Bone marrow (tissue), 2 donors: ENCODE data around the gene GJA3.

ENCODE experiments used
- DNase-seq, 2 donors: peaks; one replicate each; lab custom pipeline; 2025; lab: John Stamatoyannopoulos, UW

Gene GJA3

GRCh38 chr13:20127562-20128458 lies 33.0 kb downstream of the GJA3 start:
- DNase-seq, result peak in 1 of 2 donors; percentile 83

- no peak for DNase-seq
Observed at GRCh38 chr13:20127262-20127561, 33.6 kb downstream of the GJA3 start.

DNA sequence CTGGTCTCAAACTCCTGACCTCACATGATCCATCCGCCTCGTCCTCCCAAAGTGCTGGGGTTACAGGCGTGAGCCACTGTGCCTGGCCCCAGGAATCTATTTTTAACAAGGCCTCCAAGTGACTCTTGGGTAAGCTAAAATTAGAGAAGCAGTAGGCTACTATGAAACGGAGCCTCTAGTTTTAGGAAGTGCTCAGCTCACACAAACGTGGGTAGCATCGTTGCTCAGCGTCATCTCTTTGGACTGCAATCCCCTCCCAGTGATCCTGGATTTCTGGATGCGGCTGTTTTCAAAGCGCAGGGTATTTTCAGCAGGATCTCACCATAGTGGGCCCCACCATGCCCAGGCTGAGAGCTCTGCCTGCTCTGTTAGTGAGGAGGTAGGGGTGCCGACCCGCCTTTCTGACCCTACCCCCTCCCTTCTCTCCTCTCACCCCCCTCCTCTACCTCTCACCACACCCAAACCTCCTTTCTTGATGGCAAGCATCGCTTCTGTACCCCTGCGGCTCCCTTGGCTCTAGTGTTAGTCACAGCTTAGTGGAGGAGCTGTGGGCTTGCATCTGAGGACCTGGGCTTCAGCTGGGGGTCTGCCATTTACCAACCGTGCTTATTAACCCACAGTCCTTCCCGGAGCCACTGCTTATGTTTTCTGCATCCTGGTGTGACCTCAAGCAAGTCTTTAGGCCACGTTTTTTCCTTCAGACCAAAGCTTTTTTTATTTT lies 34.2 kb downstream of the GJA3 start:
- DNase-seq, result no peak

DNA sequence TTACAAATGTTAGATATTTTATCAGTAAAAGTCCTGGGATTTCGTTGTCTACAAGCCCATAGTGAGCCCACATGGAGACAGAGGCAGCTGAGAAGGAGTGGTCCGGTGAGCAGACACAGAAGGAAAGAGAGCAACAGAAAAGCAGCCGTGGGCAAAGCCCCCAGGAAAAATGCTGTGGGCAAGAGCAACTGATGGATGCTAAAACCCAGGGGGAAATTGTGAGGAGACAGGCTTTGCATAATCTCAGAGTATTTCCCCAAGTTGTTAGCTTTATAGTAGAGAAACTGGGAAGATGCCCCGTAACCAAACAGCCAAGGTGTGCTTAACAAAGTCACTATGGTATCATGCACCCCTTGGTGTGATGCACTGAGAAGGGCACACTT lies 35.1 kb downstream of the GJA3 start:
- no peak for DNase-seq

GRCh38 chr13:20125129-20125782 lies 35.6 kb downstream of the GJA3 start:
- DNase-seq, result no peak

- no peak for DNase-seq
Observed at GRCh38 chr13:20124303-20124702, 36.5 kb downstream of the GJA3 start.

DNA sequence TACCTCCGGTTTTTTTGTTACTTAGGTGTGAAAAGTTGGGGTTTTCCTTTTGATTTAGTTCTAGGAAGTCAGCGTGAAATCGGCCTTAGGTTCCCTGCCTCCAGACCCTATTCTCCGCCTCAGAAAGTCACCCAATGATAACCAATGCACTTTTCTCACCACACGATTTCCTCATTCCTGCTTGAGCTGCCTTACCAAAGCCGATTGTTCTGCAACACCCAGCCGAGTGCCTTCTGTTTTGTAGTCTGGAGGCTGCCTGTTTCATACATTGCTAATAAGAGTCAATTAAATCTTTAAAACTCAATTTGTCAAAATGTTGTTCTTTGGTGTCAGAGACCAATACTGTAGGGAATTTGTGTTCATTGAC lies 39.7 kb downstream of the GJA3 start:
- DNase-seq, result no peak

- DNase-seq, result no peak
Observed at GRCh38 chr13:20119960-20120359, 40.9 kb downstream of the GJA3 start.

- peak in 1 of 2 donors; percentile 24 for DNase-seq
Observed at GRCh38 chr13:20118268-20119140, 42.3 kb downstream of the GJA3 start.

- DNase-seq, result no peak
Observed at GRCh38 chr13:20116213-20116612, 44.6 kb downstream of the GJA3 start.

DNA sequence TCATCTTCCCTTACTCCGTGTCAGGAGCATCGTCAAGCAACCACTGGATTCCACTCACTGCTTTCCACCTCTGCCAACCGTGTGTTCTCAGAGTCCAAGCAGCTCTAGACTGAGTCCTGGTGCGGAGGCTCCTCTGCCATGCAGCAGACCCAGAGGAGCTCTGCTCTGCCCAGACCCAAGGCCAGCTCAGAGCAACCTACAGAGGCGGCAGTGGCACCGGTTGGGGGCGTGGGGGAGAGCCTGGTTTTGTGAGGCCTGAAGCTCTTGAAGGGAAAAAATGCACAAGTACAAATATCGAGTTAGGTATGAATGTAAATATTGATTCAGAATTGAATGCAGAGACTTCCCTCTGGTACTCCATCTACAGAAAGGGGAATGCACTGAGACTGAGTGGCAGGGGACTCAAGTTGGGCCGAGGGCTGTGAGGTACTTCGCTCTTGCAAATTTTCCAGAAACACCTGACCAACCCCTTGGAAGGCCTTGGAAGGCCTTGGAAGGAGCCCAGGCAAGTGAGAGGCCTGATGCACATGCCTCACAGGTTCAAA lies 46.7 kb downstream of the GJA3 start:
- DNase-seq, result no peak

DNA sequence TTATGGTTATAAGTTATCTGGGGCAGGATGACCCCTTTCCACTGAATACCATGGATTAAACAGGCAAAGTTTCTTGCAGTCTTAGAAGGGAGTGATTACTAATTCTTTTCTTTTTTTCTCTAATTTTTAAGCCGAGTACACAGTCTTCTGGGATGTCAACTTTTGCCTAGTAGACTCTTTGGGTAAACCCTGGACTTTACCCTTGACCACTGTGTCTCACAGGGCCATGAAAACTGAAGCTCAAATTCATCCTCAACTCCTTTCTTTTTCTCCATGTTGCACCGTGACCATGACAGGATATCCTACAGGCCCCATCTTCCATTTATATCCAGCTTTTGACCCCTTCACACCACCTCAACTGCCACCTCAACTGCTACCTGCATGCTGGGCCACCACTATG lies 51.8 kb downstream of the GJA3 start:
- no peak for DNase-seq

DNA sequence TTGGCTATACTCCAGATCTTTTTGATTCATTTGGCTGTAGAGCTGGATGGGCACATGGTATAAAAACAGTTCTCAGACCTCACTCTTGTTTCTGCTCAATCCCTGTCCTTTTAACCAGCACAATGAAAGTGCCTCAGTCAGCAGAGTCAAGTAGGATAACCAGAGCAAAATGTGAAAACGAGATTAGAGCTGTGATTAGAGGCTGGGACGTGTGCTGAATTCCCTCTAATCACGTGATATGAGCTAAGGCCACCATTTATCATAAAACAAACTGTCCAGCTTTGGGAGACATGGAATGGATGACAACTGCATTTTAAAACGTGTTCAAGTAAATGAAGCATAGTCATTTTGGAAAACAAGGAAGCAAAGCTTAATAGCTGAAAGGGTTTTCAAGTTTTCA lies 54.1 kb downstream of the GJA3 start:
- no peak for DNase-seq

- no peak for DNase-seq
Observed at GRCh38 chr13:20105161-20105689, 55.6 kb downstream of the GJA3 start.

DNA sequence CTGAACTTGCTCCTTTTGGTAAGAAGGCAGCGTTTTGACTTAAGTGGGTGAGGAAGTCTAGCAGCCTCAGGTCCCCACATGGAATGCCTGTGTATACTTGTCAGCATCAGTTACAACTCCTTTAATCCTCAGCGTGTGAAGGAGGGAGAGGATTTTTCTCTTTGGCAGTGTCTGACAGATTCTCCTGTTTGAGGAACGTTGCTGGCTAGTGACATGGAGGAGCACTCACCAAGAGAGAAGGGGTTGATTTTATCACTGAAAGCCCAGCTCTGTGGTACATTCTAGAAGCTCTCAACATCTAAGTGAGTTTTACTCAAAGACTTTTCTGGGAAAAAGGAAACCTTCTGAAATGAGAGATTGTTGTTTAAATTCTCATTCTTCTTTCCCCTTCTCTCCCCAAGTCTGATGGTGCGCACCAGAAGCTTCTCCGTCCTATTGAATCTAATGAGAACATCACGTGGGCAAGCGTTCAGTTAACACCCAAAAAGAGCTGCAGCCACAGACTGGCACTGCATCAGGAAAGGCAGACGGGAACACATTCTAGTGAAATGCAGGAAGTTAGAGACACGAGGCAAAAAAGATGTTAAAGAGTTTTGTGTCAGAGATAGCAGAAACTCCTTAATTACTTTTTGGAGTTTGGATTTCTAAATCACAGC lies 58.2 kb downstream of the GJA3 start:
- no peak for DNase-seq

DNA sequence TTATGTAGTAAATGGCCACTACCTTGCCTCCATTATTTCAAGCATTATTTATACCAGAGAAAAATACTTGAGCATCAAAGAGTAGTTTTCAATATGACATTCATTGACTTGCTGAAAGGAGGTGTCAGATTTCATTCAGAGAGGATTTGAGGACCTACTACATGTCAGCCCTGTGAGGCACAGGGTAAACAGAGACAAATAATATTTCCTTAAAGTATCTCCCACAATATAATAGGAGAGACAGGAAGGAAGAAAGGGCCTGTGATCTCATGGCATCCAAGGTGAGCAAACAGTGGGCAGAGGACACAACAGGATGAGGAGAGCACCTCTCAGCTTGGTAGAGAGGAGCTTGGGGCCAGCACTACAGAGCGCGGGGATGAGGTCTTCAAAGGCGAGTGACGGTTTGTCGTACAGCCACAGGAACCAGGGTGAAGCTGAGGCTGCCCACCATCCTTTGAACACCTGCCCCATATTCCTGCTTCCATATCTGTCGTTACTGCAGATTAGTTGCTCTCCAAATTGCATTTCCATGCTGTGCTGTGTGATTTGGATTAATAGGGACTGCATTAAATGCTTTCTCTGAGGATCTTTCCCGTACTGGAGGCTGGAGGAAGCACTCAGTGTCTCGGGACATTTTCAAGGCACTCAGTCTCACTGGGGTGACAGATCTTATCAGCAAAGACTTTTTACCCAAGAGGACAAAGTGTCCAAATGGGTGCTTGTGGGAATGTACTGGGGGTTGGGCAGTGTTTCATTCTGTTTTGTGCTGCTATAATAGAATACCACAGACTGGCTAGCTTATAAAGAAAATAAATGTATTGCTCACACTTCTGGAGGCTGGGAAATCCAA lies 59.2 kb downstream of the GJA3 start:
- DNase-seq, result no peak

- no peak for DNase-seq
Observed at GRCh38 chr13:20099319-20099718, 61.5 kb downstream of the GJA3 start.

- no peak for DNase-seq
Observed at GRCh38 chr13:20093951-20094350, 66.9 kb downstream of the GJA3 start.

DNA sequence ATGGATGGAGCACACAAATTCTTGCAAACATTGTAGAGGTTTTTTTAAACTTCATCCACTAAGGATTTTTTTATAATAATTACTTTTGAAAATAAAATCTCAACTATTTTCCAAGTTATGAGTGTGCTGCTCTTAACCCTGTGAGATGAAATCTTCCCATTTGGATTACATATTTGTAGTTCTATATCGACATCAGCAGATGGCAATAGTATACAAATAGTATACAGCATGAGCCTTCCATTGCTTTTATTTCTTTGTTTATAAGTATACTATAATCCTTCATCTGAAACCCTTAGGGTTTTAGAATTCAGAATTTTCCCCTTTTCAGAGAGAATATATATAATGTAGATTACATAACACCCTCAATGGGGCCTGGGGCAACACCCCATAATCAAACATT lies 70.5 kb downstream of the GJA3 start:
- DNase-seq, result no peak
